ES-I3 (cell line): Measurements from ENCODE around the gene RNF212.
"Not testable (repeated sequence)": the region's sequence is repeated elsewhere in the genome, so short reads cannot be mapped to it uniquely, and the experiment has no call there.

Experiments
- H3K36me3 ChIP-seq: 2 replicates; pipeline ENCODE4 v1.6.1; 2013; ENCODE audit warnings: mild to moderate bottlenecking, low read length, control low read depth, moderate library complexity; ENCODE audit not compliant: insufficient read depth
- H3K4me1 ChIP-seq: 2 replicates; pipeline ENCODE4 v1.6.1; 2013; ENCODE audit warnings: mild to moderate bottlenecking, control low read depth, low read length; ENCODE audit not compliant: insufficient read depth
- H3K9ac ChIP-seq: 2 replicates; pipeline ENCODE4 v1.6.1; 2013; ENCODE audit warnings: low read depth, mild to moderate bottlenecking, low read length, moderate library complexity
- H3K9me3 ChIP-seq: 2 replicates; pipeline ENCODE4 v1.6.1; 2013; ENCODE audit warnings: mild to moderate bottlenecking, low read length, moderate library complexity; ENCODE audit not compliant: control insufficient read depth, insufficient read depth

RNF212 gene

GRCh38 chr4:1133033-1133432 is 19.7 kb upstream of the RNF212 start:
- Histone ChIP-seq H3K9me3 (no peaks in the 10 kb centered on the region), H3K36me3 (no peaks in the 10 kb centered on the region), H3K9ac (no peak overlapping the region), H3K4me1 (no peaks in the 10 kb centered on the region)

- no peaks in the 10 kb centered on the region for H3K9me3 ChIP-seq
- H3K9ac ChIP-seq: no peak overlapping the region
- H3K36me3 ChIP-seq: no peaks in the 10 kb centered on the region
- H3K4me1 ChIP-seq: no peaks in the 10 kb centered on the region
Observed at GRCh38 chr4:1130316-1131186, 17.2 kb upstream of the RNF212 start.

GRCh38 chr4:1126506-1126905 is 13.1 kb upstream of the RNF212 start:
- Histone ChIP-seq H3K9ac (no peak overlapping the region), H3K36me3 (no peaks in the 10 kb centered on the region), H3K4me1 (no peaks in the 10 kb centered on the region), H3K9me3 (no peaks in the 10 kb centered on the region)

- H3K4me1 ChIP-seq, H3K36me3 ChIP-seq, H3K9me3 ChIP-seq, H3K9ac ChIP-seq: not testable (repeated sequence)
Observed at GRCh38 chr4:1125466-1125865, 12.1 kb upstream of the RNF212 start.

- H3K9me3 ChIP-seq: no peaks in the 10 kb centered on the region
- H3K4me1 ChIP-seq: no peaks in the 10 kb centered on the region
- no peak overlapping the region for H3K9ac ChIP-seq
- no peaks in the 10 kb centered on the region for H3K36me3 ChIP-seq
Observed at GRCh38 chr4:1124818-1125217, 11.5 kb upstream of the RNF212 start.

- Histone ChIP-seq H3K4me1 (no peaks in the 10 kb centered on the region), H3K9me3 (no peaks in the 10 kb centered on the region), H3K36me3 (no peaks in the 10 kb centered on the region), H3K9ac (no peak overlapping the region)
Observed at GRCh38 chr4:1122505-1122904, 9.1 kb upstream of the RNF212 start.

- H3K4me1 ChIP-seq: no peaks in the 10 kb centered on the region
- H3K36me3 ChIP-seq: no peaks in the 10 kb centered on the region
- H3K9me3 ChIP-seq: no peaks in the 10 kb centered on the region
- H3K9ac ChIP-seq: no peak overlapping the region
Observed at GRCh38 chr4:1116838-1117237, 3.5 kb upstream of the RNF212 start.

GRCh38 chr4:1115528-1116293 is 2.3 kb upstream of the RNF212 start:
- Histone ChIP-seq H3K36me3 (no peaks in the 10 kb centered on the region), H3K9me3 (no peaks in the 10 kb centered on the region), H3K4me1 (no peaks in the 10 kb centered on the region), H3K9ac (no peak overlapping the region)

- Histone ChIP-seq H3K4me1 (peaks cover 6% of the 10 kb centered on the region; the same call in 1 of the 2 replicates), H3K9ac (no peak overlapping the region), H3K9me3 (no peaks in the 10 kb centered on the region), H3K36me3 (no peaks in the 10 kb centered on the region)
Observed at GRCh38 chr4:1112821-1113182, 562 bp downstream of the RNF212 start.

GRCh38 chr4:1112174-1112820 is 1.1 kb downstream of the RNF212 start:
- Histone ChIP-seq H3K9me3 (no peaks in the 10 kb centered on the region), H3K9ac (no peak overlapping the region), H3K36me3 (no peaks in the 10 kb centered on the region), H3K4me1 (peaks cover 6% of the 10 kb centered on the region; the same call in 1 of the 2 replicates)

- H3K36me3 ChIP-seq: no peaks in the 10 kb centered on the region
- peaks cover 6% of the 10 kb centered on the region; the same call in 1 of the 2 replicates for H3K4me1 ChIP-seq
- no peak overlapping the region for H3K9ac ChIP-seq
- no peaks in the 10 kb centered on the region for H3K9me3 ChIP-seq
Observed at GRCh38 chr4:1111259-1111809, 2.0 kb downstream of the RNF212 start.

GRCh38 chr4:1109898-1110506 is 3.4 kb downstream of the RNF212 start:
- Histone ChIP-seq H3K4me1 (peaks cover 6% of the 10 kb centered on the region; the same call in 1 of the 2 replicates), H3K9ac (no peak overlapping the region), H3K9me3 (no peaks in the 10 kb centered on the region), H3K36me3 (no peaks in the 10 kb centered on the region)

GRCh38 chr4:1109333-1109732 is 4.0 kb downstream of the RNF212 start:
- Histone ChIP-seq H3K36me3 (no peaks in the 10 kb centered on the region), H3K9me3 (no peaks in the 10 kb centered on the region), H3K4me1 (peaks cover 6% of the 10 kb centered on the region; the same call in 1 of the 2 replicates), H3K9ac (no peak overlapping the region)

GRCh38 chr4:1105662-1106061 is 7.7 kb downstream of the RNF212 start:
- peaks cover 6% of the 10 kb centered on the region; the same call in 1 of the 2 replicates for H3K4me1 ChIP-seq

More at GRCh38 chr4:1105662-1106061, 7.7 kb downstream of the RNF212 start:
- Histone ChIP-seq H3K9me3 (no peaks in the 10 kb centered on the region), H3K36me3 (no peaks in the 10 kb centered on the region), H3K9ac (no peak overlapping the region)
